GM18526 (cell line): ENCODE data around the gene BBLN.

Experiments
- POLR2A ChIP-seq: IDR thresholded peaks from 3 replicates; pipeline ENCODE4 v1.6.1; 2011; ENCODE audit not compliant: insufficient read length; ENCODE audit errors: extremely low read depth

Gene BBLN

GRCh38 chr9:128167209-128167608, 7.1 kb downstream of the BBLN start:
- TF ChIP-seq POLR2A = no peak

DNA sequence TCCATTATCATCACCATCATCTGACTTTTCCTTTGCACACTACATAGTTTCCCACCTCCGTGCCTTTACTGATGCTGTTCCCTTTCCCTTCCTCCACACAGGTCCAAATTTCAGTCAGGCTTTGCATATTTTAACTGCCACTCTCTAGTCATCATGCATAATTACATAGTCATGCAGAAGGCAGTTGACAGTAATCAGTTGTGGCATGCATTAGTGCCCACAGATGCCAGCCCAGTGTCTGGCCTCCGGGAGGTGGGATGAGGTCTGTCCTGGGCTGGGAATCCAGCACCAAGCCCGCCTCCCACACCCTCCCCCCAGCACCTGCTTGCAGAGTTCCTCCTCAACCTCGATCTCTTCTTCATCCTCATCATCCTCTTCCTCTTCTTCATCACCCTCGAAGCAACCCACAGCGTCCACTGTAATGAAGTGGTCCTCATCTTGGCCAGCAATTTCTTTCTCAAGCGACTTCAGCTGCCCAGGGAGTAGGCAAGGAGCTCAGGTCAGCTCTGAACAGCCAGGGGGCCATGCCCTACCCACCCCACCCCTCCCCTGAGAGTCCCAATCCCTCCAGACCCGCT, 8.8 kb downstream of the BBLN start:
- no peak for TF ChIP-seq POLR2A

DNA sequence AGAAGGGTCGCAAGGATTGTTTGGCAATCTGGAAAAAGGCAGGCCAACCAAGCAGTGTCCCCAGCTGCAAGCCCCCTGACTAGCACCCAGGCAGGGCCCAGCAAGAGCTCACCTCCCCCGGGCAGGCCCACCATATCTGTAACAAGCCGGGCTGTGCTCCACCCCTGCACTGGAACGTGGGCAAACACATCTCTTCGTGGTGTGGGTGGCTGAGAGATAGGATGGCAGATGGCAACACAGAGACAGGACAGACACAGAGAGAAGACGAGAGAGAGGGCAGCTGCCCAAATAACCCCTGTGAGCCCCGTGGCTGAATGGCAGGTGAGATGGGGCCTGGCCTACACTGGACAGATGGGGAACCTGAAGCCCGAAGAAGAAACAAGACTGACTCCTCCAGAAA, 9.4 kb downstream of the BBLN start:
- no peak for TF ChIP-seq POLR2A

DNA sequence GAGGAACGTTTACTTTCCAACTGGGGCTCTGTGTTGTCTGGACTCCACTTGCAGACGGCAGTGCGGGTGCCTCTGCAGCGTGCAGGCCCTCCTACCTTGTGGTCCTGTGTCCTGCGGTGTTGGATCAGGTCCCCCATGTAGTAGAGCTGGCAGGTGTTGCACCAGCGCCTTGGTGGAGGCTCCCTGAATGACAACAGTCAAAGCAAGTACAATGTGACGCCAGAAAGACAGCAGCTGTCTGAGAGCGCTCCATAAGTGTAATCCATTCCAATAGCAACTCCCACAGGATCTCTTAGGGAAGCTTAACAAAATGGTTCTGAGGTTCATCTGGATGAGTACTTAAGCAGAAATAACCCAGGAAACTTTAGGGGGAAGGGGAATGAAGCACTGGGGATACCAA, 9.9 kb downstream of the BBLN start:
- TF ChIP-seq POLR2A = no peak

DNA sequence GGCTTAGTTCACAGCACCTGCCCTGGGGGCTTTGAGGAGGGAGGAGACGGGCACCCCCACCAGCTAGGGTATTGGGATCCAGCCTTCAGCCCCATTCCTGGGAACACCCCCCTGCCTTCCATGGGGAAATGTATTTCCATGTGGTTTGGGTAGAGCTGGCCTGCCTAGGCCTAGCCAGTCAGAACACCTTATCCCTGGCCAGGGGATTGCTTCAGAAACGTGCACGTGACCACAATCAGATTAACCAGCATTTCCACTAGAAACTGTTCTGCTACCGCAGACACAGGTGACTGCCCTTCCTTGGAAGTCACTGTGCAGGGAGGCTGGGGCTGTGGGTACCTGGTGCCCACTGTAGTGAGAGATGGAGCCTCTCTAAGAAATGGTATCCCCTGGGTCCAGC, 14.0 kb downstream of the BBLN start:
- no peak for TF ChIP-seq POLR2A

GRCh38 chr9:128175102-128175563, 15.1 kb downstream of the BBLN start:
- no peak for TF ChIP-seq POLR2A

DNA sequence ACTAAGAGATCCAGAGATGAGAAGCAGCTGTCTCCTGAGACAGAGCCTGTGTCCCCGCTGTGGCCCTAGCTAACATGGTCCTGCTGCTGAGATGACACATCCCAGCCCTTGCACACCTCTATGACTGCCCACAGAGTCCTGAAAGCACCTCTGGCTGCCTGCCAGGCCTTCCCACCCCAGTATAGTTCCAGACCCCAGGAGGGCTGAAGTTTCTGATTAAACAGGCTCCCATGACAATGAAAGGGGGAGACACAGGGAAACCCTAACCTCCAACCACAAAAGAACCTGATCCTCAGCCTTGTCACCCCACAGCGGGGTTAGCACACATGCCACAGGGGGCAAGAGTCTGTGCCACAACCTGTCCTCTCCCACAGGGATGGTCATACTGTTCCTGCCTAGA, 15.7 kb downstream of the BBLN start:
- TF ChIP-seq POLR2A = no peak

- no peak for TF ChIP-seq POLR2A
Observed at GRCh38 chr9:128178806-128179431, 18.9 kb downstream of the BBLN start.

DNA sequence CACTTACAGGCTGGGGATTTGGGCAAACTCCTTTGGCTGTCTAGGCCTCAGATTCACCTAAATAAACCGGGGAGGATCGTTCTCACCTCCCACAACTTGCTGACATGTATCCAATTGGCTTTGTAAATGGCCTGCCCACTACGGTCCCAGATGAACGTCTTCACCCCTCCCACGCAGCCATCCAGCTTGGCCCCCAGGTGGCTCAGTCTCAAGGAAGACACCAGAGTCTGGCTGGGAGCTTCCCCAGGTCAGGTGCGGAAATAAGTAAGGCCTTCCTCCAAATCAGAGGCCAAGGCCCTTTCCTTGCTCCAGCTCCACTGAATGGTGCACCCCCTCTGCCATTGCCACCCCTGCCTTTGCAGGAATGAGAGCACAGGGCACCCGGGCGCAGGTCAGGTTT, 19.9 kb downstream of the BBLN start:
- no peak for TF ChIP-seq POLR2A

- TF ChIP-seq POLR2A = no peak
Observed at GRCh38 chr9:128180447-128180846, 20.4 kb downstream of the BBLN start.

DNA sequence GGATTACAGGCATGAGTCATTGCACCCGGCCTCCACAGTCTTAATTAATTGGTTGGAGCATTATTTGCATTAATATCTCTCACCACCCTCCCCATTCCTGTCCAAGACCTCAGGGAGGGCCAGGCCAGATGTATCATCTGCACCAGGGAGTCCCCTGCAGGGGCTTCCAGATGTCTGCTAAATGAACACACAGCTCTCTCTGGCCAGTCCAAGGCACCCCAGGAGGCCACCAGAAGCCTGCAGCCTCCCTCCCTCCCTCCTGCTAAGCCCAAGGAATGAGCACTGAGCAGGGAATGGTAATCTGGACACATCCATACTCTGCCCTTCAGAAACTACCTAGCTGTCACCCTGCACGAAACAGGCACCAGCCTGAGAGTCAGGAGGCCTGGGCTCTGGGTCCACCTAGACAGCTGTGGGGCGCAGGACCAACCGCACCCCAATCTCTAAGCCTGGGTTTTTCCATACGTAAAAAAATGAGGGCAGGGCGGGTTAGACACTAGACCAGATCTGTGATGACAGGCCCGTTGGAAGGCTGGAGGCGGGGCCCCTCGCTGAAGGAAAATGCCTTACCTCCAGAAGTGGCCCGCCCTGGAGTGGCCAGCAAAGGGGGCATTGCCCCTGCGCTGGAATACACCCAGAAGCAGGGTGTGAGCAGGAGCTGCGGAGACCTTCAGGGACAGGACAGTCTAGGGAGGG, 23.0 kb downstream of the BBLN start:
- no peak for TF ChIP-seq POLR2A

- TF ChIP-seq POLR2A = no peak
Observed at GRCh38 chr9:128185979-128186965, 26.2 kb downstream of the BBLN start.

GRCh38 chr9:128187361-128187760, 27.3 kb downstream of the BBLN start:
- TF ChIP-seq POLR2A = no peak

DNA sequence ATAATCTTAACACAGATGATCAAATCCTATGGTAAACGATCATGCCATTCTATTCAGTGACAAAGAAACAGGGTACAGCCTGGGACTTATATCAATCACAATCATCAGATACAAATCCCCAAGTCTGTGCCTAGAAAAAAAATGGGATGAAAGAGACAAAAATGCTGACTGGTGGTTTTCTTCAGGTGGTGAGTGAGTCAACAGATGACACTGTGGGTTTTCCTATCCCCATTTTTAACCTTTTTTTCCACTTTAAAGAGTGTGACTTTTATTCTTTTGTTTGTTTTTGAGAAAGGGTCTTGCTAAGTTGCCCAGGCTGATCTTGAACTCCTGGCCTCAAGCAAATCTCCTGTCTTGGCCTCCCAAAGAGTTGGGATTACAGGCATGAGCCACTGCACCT, 28.1 kb downstream of the BBLN start:
- no peak for TF ChIP-seq POLR2A

DNA sequence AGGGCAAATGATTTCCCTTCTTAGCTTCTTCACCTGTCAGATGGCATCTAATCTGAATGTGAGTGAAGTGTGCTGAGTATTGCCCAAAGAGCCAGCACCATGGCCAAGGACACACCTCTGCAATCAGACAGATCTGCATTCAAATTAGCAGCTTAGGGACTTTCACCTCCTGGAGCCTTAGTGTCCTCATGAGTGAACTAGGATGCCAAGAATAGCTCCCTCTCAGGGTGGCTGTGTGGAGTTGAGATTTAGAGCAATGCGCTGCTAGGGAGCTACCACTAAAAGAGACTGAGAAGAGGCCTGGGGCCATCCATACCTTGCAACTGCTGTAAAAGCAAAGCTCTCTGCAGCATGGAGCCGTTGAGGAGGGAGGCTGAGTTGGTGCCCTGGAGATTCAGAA, 29.9 kb downstream of the BBLN start:
- no peak for TF ChIP-seq POLR2A
